Testis (tissue), 3 donors: ENCODE results near the gene PHKG1. TPM values are rescaled to one million over a fixed set of nuclear protein-coding genes. Genes with fewer than 3 reads are reported as not detected.
"Not testable (repeated sequence)": the region's sequence is repeated elsewhere in the genome, so short reads cannot be mapped to it uniquely, and the experiment has no call there.

Experiments used
- DNase-seq: peaks from one replicate; pipeline ENCODE4 v3.0.0-alpha.2; 2019
- H3K27ac ChIP-seq, 2 donors: fragments of 200-600 bp; sonication (generic); one replicate each; pipeline ENCODE4 v1.5.1; 2019
- H3K27me3 ChIP-seq: fragments of 200-600 bp; sonication (generic); one replicate; pipeline ENCODE4 v1.5.1; 2019
- H3K36me3 ChIP-seq: fragments of 200-600 bp; sonication (generic); one replicate; pipeline ENCODE4 v1.5.1; 2017; ENCODE audit warnings: low read depth; ENCODE audit errors: missing control alignments
- H3K4me1 ChIP-seq: fragments of 200-600 bp; sonication (generic); one replicate; pipeline ENCODE4 v1.5.1; 2019
- H3K4me3 ChIP-seq, 2 donors: fragments of 200-600 bp; sonication (generic); one replicate each; pipeline ENCODE4 v1.5.1; 2017 to 2019
- H3K9me3 ChIP-seq: fragments of 200-600 bp; sonication (generic); one replicate; pipeline ENCODE4 v1.5.1; 2017
- POLR2A ChIP-seq: fragments of 450-650 bp; IDR thresholded peaks from one replicate; pipeline ENCODE4 v1.6.1; 2017; ENCODE audit warnings: antibody characterized with exemption, mild to moderate bottlenecking, moderate library complexity
- WGBS, 2 donors: methylation state at CpG; one replicate each; pipeline ENCODE4 v1.1.5; 2018; 5-methylcytosine and 5-hydroxymethylcytosine counted together
- intact Hi-C: fragments of 100-400 bp; cut with DNase I; formaldehyde crosslinking; loops from one replicate; pipeline ENCODE4 v1.15.1; 2023; ENCODE audit warnings: low total_unique reads
- polyA plus RNA-seq: library from polyadenylated mRNA; stranded (reverse); fragments of 350-450 nt; fragmentation: Illumina TruSeq; extraction: RNeasy Lipid Tissue Mini Kit (QIAGEN cat#74804); gene quantifications from one replicate; pipeline ENCODE4 v1.2.3, GENCODE V29; 2014; ENCODE audit warnings: low read depth, low replicate concordance; ENCODE audit not compliant: insufficient read depth
- total RNA-seq, 2 donors: library from RNA; depleted of rRNA; stranded (reverse); fragments of >200 nt; gene quantifications; one replicate each; pipeline ENCODE4 v1.2.3, GENCODE V29; 2016
- TF ChIP-seq, protein P1 (sequence below), 3 experiments: fragments of 450-650 bp in 2 of 3; fragments of 200-600 bp in 1 of 3; sonication (generic) in 1 of 3; IDR thresholded peaks; one replicate each; pipeline ENCODE4 v1.5.1; 2016 to 2019; ENCODE audit warnings: antibody characterized with exemption in 3 of 3, mild to moderate bottlenecking in 2 of 3, moderate library complexity in 1 of 3

The PHKG1 gene
- total and polyA plus RNA-seq, 3 donors from 2014 or later, result 1.5 to 2.8 (median 2.1) TPM

DNA sequence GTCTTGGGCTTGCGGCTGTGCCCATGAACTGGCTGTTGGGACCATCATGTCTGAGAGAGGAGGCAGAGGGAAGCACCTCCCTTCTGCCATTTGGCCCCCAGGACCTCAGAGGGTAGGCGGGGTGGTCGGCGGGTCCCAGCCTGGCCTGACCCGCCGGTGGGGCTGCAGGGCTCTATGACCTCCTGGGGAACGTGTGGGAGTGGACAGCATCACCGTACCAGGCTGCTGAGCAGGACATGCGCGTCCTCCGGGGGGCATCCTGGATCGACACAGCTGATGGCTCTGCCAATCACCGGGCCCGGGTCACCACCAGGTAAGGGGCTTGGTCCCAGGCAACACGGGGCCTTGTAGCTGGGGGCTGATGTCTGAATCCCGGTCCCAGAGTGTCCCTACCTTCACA, 14.6 kb downstream of the PHKG1 start:
- DNase-seq, result no peak
- no peak overlapping the region for H3K27ac ChIP-seq
- intact Hi-C loops, result loop anchor here (10.0 kb wide), 1 partner anchor 73 kb away; no protein-coding TSS in a partner anchor

DNA sequence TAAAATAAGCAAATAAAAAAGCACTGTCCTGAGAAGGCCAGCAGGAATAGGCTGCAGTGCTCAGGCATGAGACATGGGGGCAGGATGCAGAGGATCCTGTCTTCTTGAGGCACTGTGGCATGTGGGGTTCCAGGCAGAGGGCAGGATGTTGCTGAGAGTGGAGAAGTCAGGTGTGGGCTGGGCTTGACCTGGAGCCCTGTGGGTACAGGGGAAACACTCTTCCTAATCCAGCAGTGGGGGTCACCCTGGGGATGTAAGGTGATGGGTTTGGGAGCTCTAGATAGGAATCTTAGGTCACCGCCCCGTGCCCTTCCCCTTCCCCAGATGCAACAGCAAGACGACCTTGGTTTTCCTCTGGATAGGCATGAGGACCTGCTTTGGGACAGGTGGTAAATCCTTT, 15.1 kb downstream of the PHKG1 start:
- no peak for DNase-seq
- Histone ChIP-seq H3K4me1 (peaks cover 16% of the 10 kb centered on the region), H3K27ac (no peak overlapping the region), H3K27me3 (no peaks in the 10 kb centered on the region), H3K4me3 (no peak overlapping the region), H3K36me3 (no peaks in the 10 kb centered on the region), H3K9me3 (no peaks in the 10 kb centered on the region)
- intact Hi-C loops, result loop anchor here (10.0 kb wide), 1 partner anchor 73 kb away; no protein-coding TSS in a partner anchor
- WGBS, 2 donors, result 94 to 95% methylated on average over 3 of the region's 3 CpGs
- TF ChIP-seq, protein P1, sequence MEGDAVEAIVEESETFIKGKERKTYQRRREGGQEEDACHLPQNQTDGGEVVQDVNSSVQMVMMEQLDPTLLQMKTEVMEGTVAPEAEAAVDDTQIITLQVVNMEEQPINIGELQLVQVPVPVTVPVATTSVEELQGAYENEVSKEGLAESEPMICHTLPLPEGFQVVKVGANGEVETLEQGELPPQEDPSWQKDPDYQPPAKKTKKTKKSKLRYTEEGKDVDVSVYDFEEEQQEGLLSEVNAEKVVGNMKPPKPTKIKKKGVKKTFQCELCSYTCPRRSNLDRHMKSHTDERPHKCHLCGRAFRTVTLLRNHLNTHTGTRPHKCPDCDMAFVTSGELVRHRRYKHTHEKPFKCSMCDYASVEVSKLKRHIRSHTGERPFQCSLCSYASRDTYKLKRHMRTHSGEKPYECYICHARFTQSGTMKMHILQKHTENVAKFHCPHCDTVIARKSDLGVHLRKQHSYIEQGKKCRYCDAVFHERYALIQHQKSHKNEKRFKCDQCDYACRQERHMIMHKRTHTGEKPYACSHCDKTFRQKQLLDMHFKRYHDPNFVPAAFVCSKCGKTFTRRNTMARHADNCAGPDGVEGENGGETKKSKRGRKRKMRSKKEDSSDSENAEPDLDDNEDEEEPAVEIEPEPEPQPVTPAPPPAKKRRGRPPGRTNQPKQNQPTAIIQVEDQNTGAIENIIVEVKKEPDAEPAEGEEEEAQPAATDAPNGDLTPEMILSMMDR (IDR thresholded peaks at IDR 0.05), result no peak

More for the DNA sequence above, 14.6 kb downstream of the PHKG1 start:
- TF ChIP-seq, protein P1 (IDR thresholded peaks at IDR 0.05), result no peak
- TF ChIP-seq POLR2A, result no peak
- Histone ChIP-seq H3K36me3 (no peaks in the 10 kb centered on the region), H3K4me1 (peaks cover 19% of the 10 kb centered on the region), H3K9me3 (no peaks in the 10 kb centered on the region), H3K27me3 (no peaks in the 10 kb centered on the region), H3K4me3 (no peak overlapping the region)
- WGBS, 2 donors, result 93 to 100% methylated on average over 1 to 15 of the region's 16 CpGs

DNA sequence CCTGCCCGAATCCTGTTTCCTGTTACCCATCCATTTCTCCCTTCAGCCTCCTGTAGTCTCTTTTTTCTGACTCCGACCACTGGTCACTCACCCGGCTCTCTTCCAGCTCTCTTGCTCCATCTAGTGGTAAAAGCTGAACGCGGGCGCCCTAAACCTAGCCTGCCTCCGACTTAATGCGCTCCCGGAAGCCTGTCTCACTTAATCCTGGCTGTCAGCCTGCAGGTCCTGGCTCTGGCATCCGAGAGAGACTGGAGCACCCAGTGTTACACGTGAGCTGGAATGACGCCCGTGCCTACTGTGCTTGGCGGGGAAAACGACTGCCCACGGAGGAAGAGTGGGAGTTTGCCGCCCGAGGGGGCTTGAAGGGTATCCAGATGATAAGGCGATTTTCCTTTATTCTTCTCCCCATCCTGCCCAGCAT, 18.4 kb downstream of the PHKG1 start:
- WGBS, 2 donors, result 13 to 14% methylated on average over 19 of the region's 19 CpGs
- Histone ChIP-seq H3K36me3 (no peaks in the 10 kb centered on the region), H3K27ac (no peak overlapping the region), H3K4me3 (no peak overlapping the region), H3K9me3 (no peaks in the 10 kb centered on the region), H3K27me3 (no peaks in the 10 kb centered on the region), H3K4me1 (peaks cover 8% of the 10 kb centered on the region)
- peak; percentile 87 for DNase-seq
- intact Hi-C loops, result loop anchor here (10.0 kb wide), 1 partner anchor 70 kb away; no protein-coding TSS in a partner anchor
- TF ChIP-seq, protein P1 (IDR thresholded peaks at IDR 0.05), result peak; percentile 81 to 89 (median 83)
- TF ChIP-seq POLR2A, result no peak

DNA sequence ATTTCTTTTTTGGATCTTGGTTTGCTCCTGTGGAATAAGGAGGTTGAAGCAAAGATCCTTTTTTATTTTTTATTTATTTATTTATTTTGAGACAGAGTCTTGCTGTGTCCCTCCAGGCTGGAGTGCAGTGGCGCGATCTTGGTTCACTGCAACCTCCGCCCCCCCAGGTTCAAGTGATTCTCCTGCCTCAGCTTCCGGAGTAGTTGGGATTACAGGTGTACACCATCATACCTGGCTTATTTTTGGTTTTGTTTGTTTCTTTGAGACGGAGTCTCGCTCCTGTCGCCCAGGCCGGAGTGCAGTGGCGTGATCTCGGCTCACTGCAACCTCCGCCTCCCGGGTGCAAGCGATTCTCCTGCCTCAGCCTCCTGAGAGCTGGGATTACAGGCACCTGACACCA, 26.4 kb downstream of the PHKG1 start:
- H3K9me3 ChIP-seq, H3K27ac ChIP-seq, intact Hi-C loops, H3K36me3 ChIP-seq, DNase-seq, H3K4me3 ChIP-seq, H3K27me3 ChIP-seq, H3K4me1 ChIP-seq: not testable (repeated sequence)
- 67 to 76% methylated on average over 12 to 13 of the region's 13 CpGs for WGBS, 2 donors

DNA sequence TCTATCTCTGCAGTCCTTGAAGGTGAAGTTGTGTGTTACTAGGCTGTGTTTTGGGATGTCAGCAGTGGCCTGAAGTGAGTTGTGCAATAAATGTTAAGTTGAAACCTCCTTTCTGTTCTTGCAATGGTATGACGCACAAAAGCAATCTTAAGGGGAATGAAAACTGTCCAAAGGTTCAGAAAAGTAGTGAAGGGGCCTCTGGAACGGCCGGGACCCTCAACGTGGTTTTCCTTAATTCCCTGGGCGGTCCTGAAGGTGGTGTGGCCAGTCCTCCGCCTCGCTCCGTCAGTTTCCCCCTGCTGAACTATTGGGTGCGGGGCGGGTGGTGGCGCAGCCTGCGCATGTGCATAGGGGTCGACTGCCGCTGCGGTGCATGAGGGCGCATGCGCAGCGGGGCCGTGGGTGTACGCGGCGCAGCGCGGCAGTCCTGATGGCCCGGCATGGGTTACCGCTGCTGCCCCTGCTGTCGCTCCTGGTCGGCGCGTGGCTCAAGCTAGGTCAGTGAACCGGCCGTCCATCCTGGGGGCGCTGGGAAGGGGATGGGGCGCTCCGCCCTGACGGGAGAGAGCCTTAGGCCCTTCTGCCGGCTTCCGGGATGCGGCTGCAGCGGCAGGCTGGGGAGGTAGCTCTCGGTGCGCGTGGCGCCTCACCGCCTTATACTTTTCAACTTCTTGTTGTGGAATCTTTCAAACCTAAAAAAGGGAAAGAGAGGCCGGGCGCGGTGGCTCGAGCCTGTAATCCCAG, 28.7 kb downstream of the PHKG1 start, which contains the start of gene SUMF2:
SUMF2 (plus strand) TSS at position 405 of the 744 bp plus-strand sequence; CDS start at position 431, 26 bp downstream.
- Histone ChIP-seq H3K9me3 (no peaks in the 10 kb centered on the region), H3K36me3 (no peaks in the 10 kb centered on the region), H3K27ac (peak within 1 kb of the TSS; percentile 41 to 93), H3K27me3 (no peaks in the 10 kb centered on the region), H3K4me1 (peaks cover 4% of the 10 kb centered on the region), H3K4me3 (peak within 1 kb of the TSS; percentile 69 to 96)
- DNase-seq, result peak; percentile 94
- TF ChIP-seq, protein P1 (IDR thresholded peaks at IDR 0.05), result peak in 1 of 3 experiments; percentile 21
- TF ChIP-seq POLR2A, result peak; percentile 9
- WGBS, 2 donors, result 1 to 2% methylated on average over 5 to 39 of the region's 49 CpGs
- intact Hi-C loops, result no loop called here
